IPS-18a (cell line): Measurements from ENCODE around the gene IGDCC3.

Source experiments
- H3K27ac ChIP-seq: one replicate; pipeline ENCODE4 v1.5.1; 2013; ENCODE audit warnings: low read length
- H3K27me3 ChIP-seq: one replicate; pipeline ENCODE4 v1.6.1; 2013; ENCODE audit warnings: mild to moderate bottlenecking, low read length; ENCODE audit not compliant: control insufficient read depth, insufficient read depth
- H3K36me3 ChIP-seq: one replicate; pipeline ENCODE4 v1.6.1; 2013; ENCODE audit warnings: low read depth, low read length; ENCODE audit not compliant: control insufficient read depth
- H3K4me1 ChIP-seq: one replicate; pipeline ENCODE4 v1.6.1; 2013; ENCODE audit warnings: low read depth, low read length; ENCODE audit not compliant: control insufficient read depth
- H3K4me3 ChIP-seq: one replicate; pipeline ENCODE4 v1.5.1; 2013; ENCODE audit warnings: low read length
- H3K9ac ChIP-seq: one replicate; pipeline ENCODE4 v1.6.1; 2013; ENCODE audit warnings: mild to moderate bottlenecking, low read length, moderate library complexity
- H3K9me3 ChIP-seq: one replicate; pipeline ENCODE4 v1.6.1; 2013; ENCODE audit warnings: low read depth, low read length; ENCODE audit not compliant: control insufficient read depth

Gene IGDCC3

GRCh38 chr15:65306551-65306950 is 71.3 kb downstream of the IGDCC3 start:
- Histone ChIP-seq H3K27ac (no peak overlapping the region), H3K4me1 (peaks cover 4% of the 10 kb centered on the region), H3K9me3 (no peaks in the 10 kb centered on the region), H3K9ac (no peak overlapping the region), H3K36me3 (no peaks in the 10 kb centered on the region), H3K27me3 (no peaks in the 10 kb centered on the region), H3K4me3 (no peak overlapping the region)

- Histone ChIP-seq H3K36me3 (no peaks in the 10 kb centered on the region), H3K4me3 (no peak overlapping the region), H3K4me1 (peaks cover 4% of the 10 kb centered on the region), H3K27me3 (no peaks in the 10 kb centered on the region), H3K9me3 (no peaks in the 10 kb centered on the region), H3K9ac (no peak overlapping the region), H3K27ac (no peak overlapping the region)
Observed at GRCh38 chr15:65305776-65306175, 72.0 kb downstream of the IGDCC3 start.

- H3K9ac ChIP-seq: peak overlapping the region; percentile 88
- no peaks in the 10 kb centered on the region for H3K36me3 ChIP-seq
- peak overlapping the region; percentile 97 for H3K27ac ChIP-seq
- H3K4me1 ChIP-seq: peaks cover 4% of the 10 kb centered on the region
- H3K27me3 ChIP-seq: no peaks in the 10 kb centered on the region
- H3K4me3 ChIP-seq: no peak overlapping the region
- no peaks in the 10 kb centered on the region for H3K9me3 ChIP-seq
Observed at GRCh38 chr15:65305150-65305758, 72.5 kb downstream of the IGDCC3 start.

GRCh38 chr15:65304381-65305149 is 73.2 kb downstream of the IGDCC3 start, which contains the start of gene RNU5B-1:
RNU5B-1 (plus strand) TSS chr15:65304677.
- Histone ChIP-seq H3K4me1 (peaks cover 4% of the 10 kb centered on the region), H3K4me3 (peak within 1 kb of the TSS; percentile 61), H3K27ac (peak within 1 kb of the TSS; percentile 97), H3K9ac (peak within 1 kb of the TSS; percentile 88), H3K9me3 (no peaks in the 10 kb centered on the region), H3K27me3 (no peaks in the 10 kb centered on the region), H3K36me3 (no peaks in the 10 kb centered on the region)

GRCh38 chr15:65303687-65304380 is 74.0 kb downstream of the IGDCC3 start:
- no peaks in the 10 kb centered on the region for H3K27me3 ChIP-seq
- peak overlapping the region; percentile 97 for H3K27ac ChIP-seq
- H3K4me3 ChIP-seq: peak overlapping the region; percentile 61
- H3K36me3 ChIP-seq: no peaks in the 10 kb centered on the region
- no peaks in the 10 kb centered on the region for H3K9me3 ChIP-seq
- peak overlapping the region; percentile 88 for H3K9ac ChIP-seq
- H3K4me1 ChIP-seq: peaks cover 4% of the 10 kb centered on the region

- Histone ChIP-seq H3K9ac (no peak overlapping the region), H3K27me3 (no peaks in the 10 kb centered on the region), H3K27ac (no peak overlapping the region), H3K4me1 (peaks cover 4% of the 10 kb centered on the region), H3K36me3 (no peaks in the 10 kb centered on the region), H3K4me3 (no peak overlapping the region), H3K9me3 (no peaks in the 10 kb centered on the region)
Observed at GRCh38 chr15:65302061-65302460, 75.7 kb downstream of the IGDCC3 start.

- H3K36me3 ChIP-seq: no peaks in the 10 kb centered on the region
- no peaks in the 10 kb centered on the region for H3K27me3 ChIP-seq
- no peak overlapping the region for H3K9ac ChIP-seq
- no peak overlapping the region for H3K4me3 ChIP-seq
- no peaks in the 10 kb centered on the region for H3K9me3 ChIP-seq
- H3K4me1 ChIP-seq: peaks cover 4% of the 10 kb centered on the region
- no peak overlapping the region for H3K27ac ChIP-seq
Observed at GRCh38 chr15:65300924-65301441, 76.8 kb downstream of the IGDCC3 start.

GRCh38 chr15:65298731-65299130 is 79.1 kb downstream of the IGDCC3 start:
- H3K4me3 ChIP-seq: no peak overlapping the region
- H3K9ac ChIP-seq: no peak overlapping the region
- no peaks in the 10 kb centered on the region for H3K4me1 ChIP-seq
- no peaks in the 10 kb centered on the region for H3K36me3 ChIP-seq
- H3K27ac ChIP-seq: no peak overlapping the region
- no peaks in the 10 kb centered on the region for H3K9me3 ChIP-seq
- no peaks in the 10 kb centered on the region for H3K27me3 ChIP-seq

- H3K4me1 ChIP-seq: no peaks in the 10 kb centered on the region
- peaks cover under 1% of the 10 kb centered on the region for H3K27me3 ChIP-seq
- H3K9me3 ChIP-seq: no peaks in the 10 kb centered on the region
- H3K9ac ChIP-seq: no peak overlapping the region
- H3K4me3 ChIP-seq: no peak overlapping the region
- no peak overlapping the region for H3K27ac ChIP-seq
- no peaks in the 10 kb centered on the region for H3K36me3 ChIP-seq
Observed at GRCh38 chr15:65292938-65293518, 84.8 kb downstream of the IGDCC3 start.

GRCh38 chr15:65290228-65290627 is 87.6 kb downstream of the IGDCC3 start:
- Histone ChIP-seq H3K27ac (no peak overlapping the region), H3K4me1 (peaks cover 8% of the 10 kb centered on the region), H3K27me3 (peaks cover 14% of the 10 kb centered on the region), H3K36me3 (no peaks in the 10 kb centered on the region), H3K9me3 (no peaks in the 10 kb centered on the region), H3K9ac (no peak overlapping the region), H3K4me3 (no peak overlapping the region)

GRCh38 chr15:65289261-65289854 is 88.4 kb downstream of the IGDCC3 start:
- Histone ChIP-seq H3K4me1 (peaks cover 8% of the 10 kb centered on the region), H3K4me3 (no peak overlapping the region), H3K36me3 (no peaks in the 10 kb centered on the region), H3K9me3 (no peaks in the 10 kb centered on the region), H3K9ac (no peak overlapping the region), H3K27ac (no peak overlapping the region), H3K27me3 (peaks cover 15% of the 10 kb centered on the region)
